K562 (cell line): ENCODE results near the gene RSPRY1. TPM values are rescaled to one million over a fixed set of nuclear protein-coding genes. Genes with fewer than 3 reads are reported as not detected.

Experiments used
- ATAC-seq: fragments of 200-7000 bp; cut with Tn5 transposase; 3 replicates; pipeline ENCODE4 v1.9.1; 2020; ENCODE audit warnings: moderate library complexity
- BruUV-seq: library from RNA; stranded (reverse); fragments of 400-500 nt; replicated peaks from 2 replicates; lab custom pipeline; 2021; lab: Mats Ljungman, UMichigan
- CTCF ChIA-PET: fragments of 300-600 bp; formaldehyde crosslinking; extraction: SDS; loops from one replicate; lab custom pipeline; 2021; ENCODE audit warnings: low intra/inter-chr PET ratio; lab: Yijun Ruan, JAX
- POLR2A ChIA-PET: fragments of 300-600, 350-650 bp; sonication (Branson Sonifier 250); formaldehyde crosslinking; extraction: SDS; loops from one replicate; lab custom pipeline; 2021; ENCODE audit warnings: antibody characterized with exemption, inconsistent platforms; lab: Yijun Ruan, JAX
- DNase-seq, 4 experiments: peaks; one replicate each; pipeline versions ENCODE4 v3.0.0 to v3.0.0-alpha.2; 2011 to 2018; ENCODE audit warnings: low spot score in 3 of 4, mixed read lengths in 3 of 4; ENCODE audit errors: extremely low read depth in 1 of 4
- FAIRE-seq: peaks from 2 replicates; lab custom pipeline; 2011; peaks lifted over from hg19 to GRCh38; lab: Jason Lieb, UNC
- H2AFZ ChIP-seq: 2 replicates; pipeline ENCODE4 v1.6.0; 2011; ENCODE audit warnings: low read depth, low read length, control low read depth, inconsistent platforms
- H3K27ac ChIP-seq: fragments of 200-600 bp; 3 replicates; pipeline ENCODE4 v1.8.0; 2011; ENCODE audit warnings: low read depth, mild to moderate bottlenecking, control low read depth, inconsistent platforms, low read length, moderate library complexity, mixed read lengths; ENCODE audit errors: extremely low read depth
- H3K27me3 ChIP-seq, 2 experiments: fragments of 300-600 bp in 1 of 2; 2 replicates in 1 of 2; 3 replicates in 1 of 2; pipeline versions ENCODE4 v1.6.0 to v1.8.0; 2011; ENCODE audit warnings: inconsistent platforms in 2 of 2, low read length in 2 of 2, mild to moderate bottlenecking in 1 of 2, mixed read lengths in 1 of 2, moderate library complexity in 1 of 2; ENCODE audit not compliant: control insufficient read depth in 2 of 2, insufficient read depth in 2 of 2
- H3K36me3 ChIP-seq: fragments of 300-600 bp; 3 replicates; pipeline ENCODE4 v1.8.0; 2011; ENCODE audit warnings: mild to moderate bottlenecking, low read length, inconsistent platforms; ENCODE audit not compliant: control insufficient read depth, insufficient read depth
- H3K4me1 ChIP-seq, 2 experiments: fragments of 200-600 bp in 1 of 2; replicated peaks in 1 of 2; 2 replicates in 1 of 2; 3 replicates in 1 of 2; pipeline versions ENCODE4 v1.5.1 to v1.8.0; 2011; ENCODE audit warnings: inconsistent platforms in 2 of 2, low read length in 2 of 2, mild to moderate bottlenecking in 1 of 2, mixed read lengths in 1 of 2, moderate library complexity in 1 of 2; ENCODE audit not compliant: control insufficient read depth in 2 of 2, insufficient read depth in 2 of 2
- H3K4me2 ChIP-seq: 2 replicates; pipeline ENCODE4 v1.6.1; 2011; ENCODE audit warnings: low read length, control low read depth, inconsistent platforms, mixed read lengths; ENCODE audit not compliant: insufficient read depth
- H3K4me3 ChIP-seq: fragments of 200-600 bp; sonication (generic), shearing (Covaris generic); 2 replicates; pipeline ENCODE4 v1.5.1; 2016; ENCODE audit warnings: control low read depth, inconsistent platforms
- H3K79me2 ChIP-seq: fragments of 200-600 bp; 3 replicates; pipeline ENCODE4 v1.8.0; 2011; ENCODE audit warnings: low read length, inconsistent platforms; ENCODE audit not compliant: control insufficient read depth, insufficient read depth
- H3K9ac ChIP-seq, 2 experiments: 2 replicates each; pipeline versions ENCODE4 v1.6.0 to v1.6.1; 2011; ENCODE audit warnings: low read depth in 2 of 2, low read length in 2 of 2, control low read depth in 1 of 2, inconsistent platforms in 1 of 2, mild to moderate bottlenecking in 1 of 2, mixed read lengths in 1 of 2; ENCODE audit not compliant: insufficient read depth in 1 of 2
- H3K9me1 ChIP-seq: one replicate; pipeline ENCODE4 v1.6.0; 2011; ENCODE audit warnings: inconsistent platforms, mild to moderate bottlenecking, low read length, moderate library complexity; ENCODE audit not compliant: control insufficient read depth, insufficient read depth
- H3K9me3 ChIP-seq: replicated peaks from 2 replicates; pipeline ENCODE4 v1.5.1; 2011; ENCODE audit warnings: low read depth, low read length, inconsistent platforms; ENCODE audit not compliant: control insufficient read depth, insufficient read depth
- H4K20me1 ChIP-seq: replicated peaks from 2 replicates; pipeline ENCODE4 v1.6.1; 2011; ENCODE audit warnings: low read length, inconsistent platforms, mixed read lengths; ENCODE audit not compliant: control insufficient read depth, insufficient read depth
- CEBPB ChIP-seq: fragments of 450-650 bp; IDR thresholded peaks from 2 replicates; pipeline ENCODE4 v1.6.1; 2016; ENCODE audit warnings: missing genetic modification characterization, missing compliant biosample characterization
- CEBPG ChIP-seq, 3 experiments: fragments of 200-800 bp in 1 of 3; sonication (Bioruptor generic) in 1 of 3; sonication (generic) in 1 of 3; formaldehyde crosslinking in 1 of 3; IDR thresholded peaks in 2 of 3; conservative IDR thresholded peaks in 1 of 3; 2 replicates each; pipeline versions ENCODE4 v1.6.1 to v1.8.0; 2016 to 2022; ENCODE audit warnings: missing compliant biosample characterization in 2 of 3, missing genetic modification characterization in 2 of 3, mild to moderate bottlenecking in 1 of 3, missing genetic modification reagents in 1 of 3
- PURB ChIP-seq: sonication (generic); formaldehyde crosslinking; IDR thresholded peaks from 2 replicates; pipeline ENCODE4 v1.9.0; 2021; ENCODE audit warnings: low read depth, mild to moderate bottlenecking, missing genetic modification reagents
- ZNF277 ChIP-seq: fragments of 250-450 bp; sonication (Bioruptor Pico); IDR thresholded peaks from 2 replicates; pipeline ENCODE4 v1.8.0; 2022; ENCODE audit warnings: inconsistent platforms, mild to moderate bottlenecking, moderate library complexity, borderline replicate concordance
- WGBS: fragments of 100-300 bp; shearing (Covaris generic); methylation state at CpG from one replicate; pipeline ENCODE4 v1.1.6; 2016; ENCODE audit warnings: low coverage, mixed read lengths; ENCODE audit not compliant: insufficient coverage; ENCODE audit errors: missing lambda C conversion rate; 5-methylcytosine and 5-hydroxymethylcytosine counted together
- in situ Hi-C: fragments of 300-500 bp; cut with MboI; formaldehyde crosslinking; loops from 4 replicates; pipeline ENCODE4 v1.15.0; 2018; ENCODE audit warnings: inconsistent platforms, mixed read lengths
- intact Hi-C: fragments of 100-400 bp; cut with micrococcal nuclease; formaldehyde crosslinking; loops from 2 replicates; pipeline ENCODE4 v1.14.2; 2022
- polyA plus RNA-seq, 8 experiments: library from polyadenylated mRNA; depleted of rRNA in 4 of 8; stranded (reverse) in 5 of 8; unstranded in 3 of 8; fragments of >200 nt; fragmentation: Nextera tagmentation in 2 of 8; fragmentation: Illumina TruSeq in 1 of 8; extraction: Ambion mirVana in 2 of 8; extraction: Trizol in 1 of 8; gene quantifications; 2 replicates each; pipeline versions ENCODE4 v1.2.1 to v1.2.3, GENCODE V29; 2011 to 2014; ENCODE audit warnings: inconsistent platforms in 1 of 8, missing spikeins in 1 of 8
- total RNA-seq, 7 experiments: library from RNA; depleted of rRNA in 6 of 7; stranded (reverse); fragments of >200 nt in 6 of 7; fragmentation: Illumina TruSeq in 2 of 7; extraction: Trizol in 2 of 7; gene quantifications; 2 replicates each; pipeline versions ENCODE4 v1.2.1 to v1.2.3, GENCODE V29; 2011 to 2021; ENCODE audit warnings: low replicate concordance in 1 of 7

RSPRY1 gene
- total and polyA plus RNA-seq, 9 of the 15 experiments (the other 6 are each of a cell fraction or from before 2014, with no cell fraction given) = 10.2 to 27.8 (median 20.8) TPM

GRCh38 chr16:57253466-57253865, 67.3 kb downstream of the RSPRY1 start:
- H3K9ac ChIP-seq = no peak overlapping the region
- H3K27me3 ChIP-seq = no peaks in the 10 kb centered on the region
- no peaks in the 10 kb centered on the region for H3K9me3 ChIP-seq
- CTCF ChIA-PET = no interaction called here
- DNase-seq (no peak), ATAC-seq (no peak), FAIRE-seq (no peak)
- H3K79me2 ChIP-seq = no peaks in the 10 kb centered on the region
- intact Hi-C loops (no loop called here), in situ Hi-C loops (no loop called here)
- 96% methylated on average over 1 of the region's 1 CpG for WGBS
- no peak overlapping the region for H3K27ac ChIP-seq
- H3K9me1 ChIP-seq = no peaks in the 10 kb centered on the region
- no peak overlapping the region for H3K4me3 ChIP-seq
- peaks cover 3 to 13% of the 10 kb centered on the region in 2 experiments; a peak in 3 of 5 replicates for H3K4me1 ChIP-seq
- no peak overlapping the region for H3K4me2 ChIP-seq
- H4K20me1 ChIP-seq = no peaks in the 10 kb centered on the region
- no peak overlapping the region for H2AFZ ChIP-seq
- BruUV-seq = no TSS peak
- peaks cover 23% of the 10 kb centered on the region; the same call in 2 of the 3 replicates for H3K36me3 ChIP-seq
- POLR2A ChIA-PET = interaction anchor here (1.0 kb wide), 1 partner anchor 15 kb away, joined by 4 read pairs; no protein-coding TSS in a partner anchor
- no peak for TF ChIP-seq PURB (CRISPR knock-in tag)
- no peak for TF ChIP-seq CEBPG (CRISPR knock-in tag; IDR thresholded peaks at IDR 0.05)
- peak; percentile 33 to 35; a peak in 3 of 4 replicates for TF ChIP-seq CEBPG (tag; conservative IDR thresholded peaks at IDR 0.05 in 1 of 2, IDR thresholded peaks at IDR 0.05 in 1 of 2)
- no peak for TF ChIP-seq ZNF277
- peak; percentile 79 for TF ChIP-seq CEBPB
